A673 (cell line): ENCODE measurements around the gene TLR9. TPM values are rescaled to one million over a fixed set of nuclear protein-coding genes. Genes with fewer than 3 reads are reported as not detected.

Source experiments
- BruUV-seq: library from RNA; stranded (reverse); fragments of 400-500 nt; replicated peaks from 2 replicates; lab custom pipeline; 2021; lab: Mats Ljungman, UMichigan
- CTCF ChIA-PET: fragments of 300-600 bp; sonication (Branson Sonifier 250); formaldehyde crosslinking; loops from one replicate; lab custom pipeline; 2022; ENCODE audit warnings: antibody characterized with exemption; lab: Charles Lee
- POLR2A ChIA-PET: fragments of 300-600 bp; sonication (Branson Sonifier 250); formaldehyde crosslinking; loops from one replicate; lab custom pipeline; 2022; ENCODE audit warnings: antibody characterized with exemption; ENCODE audit not compliant: low non-redundant PET; lab: Charles Lee
- DNase-seq: peaks from one replicate; pipeline ENCODE4 v3.0.0-alpha.2; 2015; ENCODE audit warnings: low spot score
- H3K27ac ChIP-seq: fragments of 200-600 bp; sonication (generic); 2 replicates; pipeline ENCODE4 v1.5.1; 2016; ENCODE audit warnings: mixed run types, low read depth, mild to moderate bottlenecking, mixed read lengths, antibody characterized with exemption, low read length; ENCODE audit not compliant: poor library complexity, severe bottlenecking
- H3K27me3 ChIP-seq: fragments of 200-600 bp; sonication (generic); replicated peaks from 2 replicates; pipeline ENCODE4 v1.6.1; 2017; ENCODE audit warnings: mixed run types, low read depth, mild to moderate bottlenecking, mixed read lengths, antibody characterized with exemption, low read length; ENCODE audit not compliant: insufficient read depth, poor library complexity
- H3K36me3 ChIP-seq: fragments of 200-600 bp; sonication (generic); 2 replicates; pipeline ENCODE4 v1.6.1; 2016; ENCODE audit warnings: mixed run types, mild to moderate bottlenecking, mixed read lengths, antibody characterized with exemption, low read length; ENCODE audit not compliant: insufficient read depth, poor library complexity, severe bottlenecking
- H3K4me1 ChIP-seq: fragments of 200-600 bp; sonication (generic); 2 replicates; pipeline ENCODE4 v1.6.1; 2017; ENCODE audit warnings: mixed run types, mild to moderate bottlenecking, mixed read lengths, antibody characterized with exemption, low read length; ENCODE audit not compliant: insufficient read depth, poor library complexity, severe bottlenecking
- H3K4me3 ChIP-seq: fragments of 200-600 bp; sonication (generic); 2 replicates; pipeline ENCODE4 v1.5.1; 2016; ENCODE audit warnings: low read depth, mixed run types, mild to moderate bottlenecking, mixed read lengths, low read length; ENCODE audit not compliant: poor library complexity, severe bottlenecking
- H3K9me3 ChIP-seq: fragments of 200-600 bp; sonication (generic); 2 replicates; pipeline ENCODE4 v1.6.1; 2016; ENCODE audit warnings: mixed run types, low read depth, mild to moderate bottlenecking, mixed read lengths, antibody characterized with exemption, low read length; ENCODE audit not compliant: poor library complexity, severe bottlenecking
- EZH2 ChIP-seq: fragments of 200-600 bp; sonication (generic); IDR thresholded peaks from 2 replicates; pipeline ENCODE4 v1.6.1; 2017; ENCODE audit warnings: borderline replicate concordance, low read depth, mild to moderate bottlenecking, mixed read lengths, antibody characterized with exemption, low read length; ENCODE audit not compliant: poor library complexity, severe bottlenecking
- intact Hi-C: fragments of 100-400 bp; cut with micrococcal nuclease; formaldehyde crosslinking; loops from one replicate; pipeline ENCODE4 v1.10.0; 2022; ENCODE audit not compliant: unreplicated experiment
- total RNA-seq: library from RNA; stranded (reverse); gene quantifications from 2 replicates; pipeline ENCODE4 v1.2.3, GENCODE V29; 2021
- TF ChIP-seq, protein P1 (sequence below): fragments of 300-800, 200-600 bp; sonication (generic); conservative IDR thresholded peaks from 2 replicates; pipeline ENCODE4 v1.5.1; 2017; ENCODE audit warnings: low read depth, mild to moderate bottlenecking, antibody characterized with exemption, low read length, moderate library complexity, mixed read lengths

Gene TLR9
- total RNA-seq, 1 experiment from 2014 or later = not detected

DNA sequence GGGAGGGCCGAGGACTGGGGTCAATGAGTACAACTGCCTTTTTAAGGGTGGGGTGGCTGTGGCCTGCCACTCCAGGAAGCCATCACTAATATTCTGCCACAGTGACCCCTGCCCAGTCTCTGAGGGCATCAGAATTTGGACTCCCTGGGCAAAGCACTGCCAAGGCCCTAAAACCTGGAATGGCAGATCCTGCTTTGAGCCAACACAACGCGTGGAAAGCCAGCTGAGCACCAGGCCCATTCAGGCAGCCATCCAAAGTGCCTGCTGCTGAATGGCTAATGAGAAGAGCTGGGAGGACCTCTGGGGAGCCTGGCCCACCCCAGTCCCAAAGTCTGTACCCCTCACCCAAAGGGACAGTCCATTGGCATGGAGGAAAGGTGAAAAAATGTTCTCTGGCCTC is 8.5 kb upstream of the TLR9 start:
- Histone ChIP-seq H3K4me1 (no peaks in the 10 kb centered on the region), H3K9me3 (no peaks in the 10 kb centered on the region), H3K4me3 (no peak overlapping the region), H3K27me3 (no peaks in the 10 kb centered on the region), H3K27ac (no peak overlapping the region), H3K36me3 (no peaks in the 10 kb centered on the region)
- DNase-seq = no peak
- intact Hi-C loops = no loop called here
- TF ChIP-seq EZH2 = no peak
- TF ChIP-seq, protein P1, sequence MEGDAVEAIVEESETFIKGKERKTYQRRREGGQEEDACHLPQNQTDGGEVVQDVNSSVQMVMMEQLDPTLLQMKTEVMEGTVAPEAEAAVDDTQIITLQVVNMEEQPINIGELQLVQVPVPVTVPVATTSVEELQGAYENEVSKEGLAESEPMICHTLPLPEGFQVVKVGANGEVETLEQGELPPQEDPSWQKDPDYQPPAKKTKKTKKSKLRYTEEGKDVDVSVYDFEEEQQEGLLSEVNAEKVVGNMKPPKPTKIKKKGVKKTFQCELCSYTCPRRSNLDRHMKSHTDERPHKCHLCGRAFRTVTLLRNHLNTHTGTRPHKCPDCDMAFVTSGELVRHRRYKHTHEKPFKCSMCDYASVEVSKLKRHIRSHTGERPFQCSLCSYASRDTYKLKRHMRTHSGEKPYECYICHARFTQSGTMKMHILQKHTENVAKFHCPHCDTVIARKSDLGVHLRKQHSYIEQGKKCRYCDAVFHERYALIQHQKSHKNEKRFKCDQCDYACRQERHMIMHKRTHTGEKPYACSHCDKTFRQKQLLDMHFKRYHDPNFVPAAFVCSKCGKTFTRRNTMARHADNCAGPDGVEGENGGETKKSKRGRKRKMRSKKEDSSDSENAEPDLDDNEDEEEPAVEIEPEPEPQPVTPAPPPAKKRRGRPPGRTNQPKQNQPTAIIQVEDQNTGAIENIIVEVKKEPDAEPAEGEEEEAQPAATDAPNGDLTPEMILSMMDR = no peak
- BruUV-seq = no TSS peak
- CTCF ChIA-PET = no interaction called here
- POLR2A ChIA-PET = no interaction called here

- CTCF ChIA-PET = no interaction called here
- intact Hi-C loops = no loop called here
- POLR2A ChIA-PET = no interaction called here
Observed at GRCh38 chr3:52233108-52233591, 7.7 kb upstream of the TLR9 start.

DNA sequence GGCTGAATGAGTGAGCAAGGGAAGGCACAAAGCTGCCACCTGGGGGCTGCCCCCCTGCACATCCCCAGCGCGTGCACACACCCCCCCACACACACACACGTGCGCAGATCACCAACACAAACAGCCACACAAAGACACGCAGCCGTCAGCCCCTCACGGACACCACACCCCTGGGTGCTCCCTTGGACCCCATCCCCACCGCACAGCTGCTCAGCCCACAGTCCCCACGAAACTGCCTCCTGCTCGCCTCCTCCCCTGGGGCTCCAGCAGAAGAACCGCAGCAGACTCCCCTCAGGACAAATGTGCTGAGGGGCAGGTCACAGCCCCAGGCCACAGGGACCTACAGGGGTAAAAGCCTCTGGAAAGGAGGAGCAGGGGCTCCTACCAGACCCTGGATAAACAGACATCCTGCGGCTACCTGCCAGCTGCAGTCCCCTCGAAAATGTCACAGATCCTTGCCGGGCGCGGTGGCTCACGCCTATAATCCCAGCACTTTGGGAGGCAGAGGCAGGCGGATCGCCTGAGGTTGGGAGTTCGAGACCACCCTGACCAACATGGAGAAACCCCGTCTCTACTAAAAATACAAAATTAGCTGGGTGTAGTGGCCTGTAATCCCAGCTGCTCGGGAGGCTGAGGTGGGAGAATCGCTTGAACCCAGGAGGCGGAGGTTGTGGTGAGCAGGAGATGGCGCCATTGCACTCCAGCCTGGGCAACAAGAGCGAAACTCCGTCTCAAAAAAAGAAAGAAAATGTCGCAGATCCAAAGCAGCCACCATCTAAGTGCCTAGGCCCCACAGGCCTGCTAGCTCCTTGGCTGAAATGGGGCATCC is 7.0 kb upstream of the TLR9 start:
- H3K27me3 ChIP-seq = no peaks in the 10 kb centered on the region
- ChIA-PET POLR2A (no interaction called here), CTCF (no interaction called here)
- no peak for DNase-seq
- TF ChIP-seq, protein P1 = 0 out of 2 replicates have a peak, but pooled peaks have one; percentile 22
- no peak for TF ChIP-seq EZH2
- H3K4me3 ChIP-seq = no peak overlapping the region
- no peaks in the 10 kb centered on the region for H3K4me1 ChIP-seq
- H3K36me3 ChIP-seq = no peaks in the 10 kb centered on the region
- H3K9me3 ChIP-seq = no peaks in the 10 kb centered on the region
- H3K27ac ChIP-seq = no peak overlapping the region
- intact Hi-C loops = no loop called here
- BruUV-seq = no TSS peak

More at GRCh38 chr3:52233108-52233591, 7.7 kb upstream of the TLR9 start:
- DNase-seq = no peak
- H3K27me3 ChIP-seq = no peaks in the 10 kb centered on the region
- TF ChIP-seq, protein P1 = no peak
- TF ChIP-seq EZH2 = no peak
- BruUV-seq = no TSS peak
- H3K27ac ChIP-seq = no peak overlapping the region
- no peaks in the 10 kb centered on the region for H3K9me3 ChIP-seq
- no peaks in the 10 kb centered on the region for H3K36me3 ChIP-seq
- no peak overlapping the region for H3K4me3 ChIP-seq
- H3K4me1 ChIP-seq = no peaks in the 10 kb centered on the region
